CD4-positive, alpha-beta T cell treated with Interleukin-6 for 4 hours (primary cell): Measurements from ENCODE around the gene TMEM86A.
A peak's percentile ranks its signal among the peaks of the same experiment; 100 is the strongest.

Source experiments
- DNase-seq: peaks from one replicate; pipeline ENCODE4 v3.0.0-alpha.2; 2020; ENCODE audit warnings: mixed read lengths

Gene TMEM86A

GRCh38 chr11:18700872-18701271, 2.3 kb downstream of the TMEM86A start:
- DNase-seq: no peak

GRCh38 chr11:18701614-18702216, 3.1 kb downstream of the TMEM86A start:
- DNase-seq: no peak

- DNase-seq: no peak
Measured at GRCh38 chr11:18703001-18703763, 4.6 kb downstream of the TMEM86A start.

- DNase-seq: no peak
Measured at GRCh38 chr11:18704045-18704645, 5.6 kb downstream of the TMEM86A start.

GRCh38 chr11:18704698-18705097, 6.1 kb downstream of the TMEM86A start:
- DNase-seq: no peak

- DNase-seq: peak; percentile 45
Measured at GRCh38 chr11:18705651-18706281, 7.2 kb downstream of the TMEM86A start.

GRCh38 chr11:18706330-18707243, 8.0 kb downstream of the TMEM86A start:
- DNase-seq: peak; percentile 70

- DNase-seq: no peak
Measured at GRCh38 chr11:18707811-18708340, 9.3 kb downstream of the TMEM86A start.

GRCh38 chr11:18709414-18709813, 10.8 kb downstream of the TMEM86A start:
- no peak for DNase-seq

GRCh38 chr11:18710545-18710944, 12.0 kb downstream of the TMEM86A start:
- no peak for DNase-seq

- no peak for DNase-seq
Measured at GRCh38 chr11:18713646-18714442, 15.3 kb downstream of the TMEM86A start.

GRCh38 chr11:18714443-18714780, 15.8 kb downstream of the TMEM86A start:
- no peak for DNase-seq

GRCh38 chr11:18715476-18715875, 16.9 kb downstream of the TMEM86A start:
- no peak for DNase-seq

GRCh38 chr11:18720091-18720807, 21.7 kb downstream of the TMEM86A start:
- DNase-seq: no peak

- DNase-seq: peak; percentile 91
Measured at GRCh38 chr11:18720808-18721560, 22.4 kb downstream of the TMEM86A start.

GRCh38 chr11:18721561-18722292, 23.1 kb downstream of the TMEM86A start:
- DNase-seq: peak; percentile 58

- no peak for DNase-seq
Measured at GRCh38 chr11:18722293-18722637, 23.7 kb downstream of the TMEM86A start.

GRCh38 chr11:18723991-18724390, 25.4 kb downstream of the TMEM86A start:
- no peak for DNase-seq

GRCh38 chr11:18726040-18726439, 27.5 kb downstream of the TMEM86A start, which contains the start of gene IGSF22:
TSS of gene IGSF22 (minus strand) at chr11:18726188. CDS start at chr11:18724236, 1,952 bp downstream.
- no peak for DNase-seq
